Smooth muscle cell of the coronary artery (primary cell): ENCODE measurements around the gene TRMT112. TPM values are rescaled to one million over a fixed set of nuclear protein-coding genes. Genes with fewer than 3 reads are reported as not detected.

ENCODE experiments used
- total RNA-seq: library from RNA; depleted of rRNA; stranded (reverse); fragments of >200 nt; gene quantifications from 2 replicates; pipeline ENCODE4 v1.2.3, GENCODE V29; 2014; ENCODE audit warnings: low replicate concordance

TRMT112 gene
- 244 and 288 TPM in 2 replicates for total RNA-seq

DNA sequence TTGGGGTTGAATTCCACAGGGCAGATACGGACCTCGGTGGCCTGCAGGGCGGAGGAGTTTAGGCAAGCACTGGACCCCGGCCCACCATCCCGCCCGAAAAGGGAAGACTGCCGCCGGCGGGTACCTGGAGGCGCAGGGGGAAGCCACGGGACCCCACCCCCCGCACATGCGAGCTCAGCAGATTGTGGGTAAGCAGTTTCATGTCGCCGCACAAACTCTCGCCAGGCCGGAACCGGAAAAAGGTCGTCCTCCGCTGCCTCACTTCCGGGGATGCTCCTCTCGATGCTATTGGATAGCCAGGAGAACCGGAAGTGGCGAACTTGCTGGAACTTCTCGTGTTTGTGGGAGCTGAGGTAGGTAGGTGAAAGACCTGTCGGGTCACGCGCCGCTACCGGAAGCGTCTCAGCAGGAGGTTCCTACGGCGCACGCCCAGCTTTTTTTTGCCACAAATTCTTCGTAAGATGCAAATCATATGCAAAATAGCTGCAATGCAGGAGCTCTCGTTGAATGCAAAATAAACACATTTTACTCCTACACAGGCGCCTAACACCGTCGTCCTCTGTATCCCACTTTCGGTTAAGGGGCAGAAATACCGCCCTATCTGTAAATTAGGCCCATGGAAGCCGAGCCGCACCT lies at the start of gene TRMT112:
Gene TRMT112 (minus strand): TSS at position 235 of the 636 bp plus-strand sequence. CDS start 33 bp downstream, at position 202.

GRCh38 chr11:64358907-64359711 lies 41.8 kb upstream of the TRMT112 start, which contains the start of gene RPS6KA4:
TSS of gene RPS6KA4 (plus strand) at chr11:64359162. CDS start at chr11:64359236, 74 bp downstream.

GRCh38 chr11:64339754-64340408 lies 22.5 kb upstream of the TRMT112 start, which contains the start of gene CCDC88B:
TSS of gene CCDC88B (plus strand) at chr11:64340204. CDS start at chr11:64340267, 63 bp downstream.

GRCh38 chr11:64317961-64318765 lies 804 bp upstream of the TRMT112 start, which contains the start of gene PRDX5:
TSS of gene PRDX5 (plus strand) at chr11:64318121. CDS start at chr11:64318216, 95 bp downstream.

GRCh38 chr11:64305075-64305690 lies 12.2 kb downstream of the TRMT112 start, which contains the start of gene ESRRA:
TSS of gene ESRRA (plus strand) at chr11:64305524. CDS start at chr11:64307180, 1,656 bp downstream.

DNA sequence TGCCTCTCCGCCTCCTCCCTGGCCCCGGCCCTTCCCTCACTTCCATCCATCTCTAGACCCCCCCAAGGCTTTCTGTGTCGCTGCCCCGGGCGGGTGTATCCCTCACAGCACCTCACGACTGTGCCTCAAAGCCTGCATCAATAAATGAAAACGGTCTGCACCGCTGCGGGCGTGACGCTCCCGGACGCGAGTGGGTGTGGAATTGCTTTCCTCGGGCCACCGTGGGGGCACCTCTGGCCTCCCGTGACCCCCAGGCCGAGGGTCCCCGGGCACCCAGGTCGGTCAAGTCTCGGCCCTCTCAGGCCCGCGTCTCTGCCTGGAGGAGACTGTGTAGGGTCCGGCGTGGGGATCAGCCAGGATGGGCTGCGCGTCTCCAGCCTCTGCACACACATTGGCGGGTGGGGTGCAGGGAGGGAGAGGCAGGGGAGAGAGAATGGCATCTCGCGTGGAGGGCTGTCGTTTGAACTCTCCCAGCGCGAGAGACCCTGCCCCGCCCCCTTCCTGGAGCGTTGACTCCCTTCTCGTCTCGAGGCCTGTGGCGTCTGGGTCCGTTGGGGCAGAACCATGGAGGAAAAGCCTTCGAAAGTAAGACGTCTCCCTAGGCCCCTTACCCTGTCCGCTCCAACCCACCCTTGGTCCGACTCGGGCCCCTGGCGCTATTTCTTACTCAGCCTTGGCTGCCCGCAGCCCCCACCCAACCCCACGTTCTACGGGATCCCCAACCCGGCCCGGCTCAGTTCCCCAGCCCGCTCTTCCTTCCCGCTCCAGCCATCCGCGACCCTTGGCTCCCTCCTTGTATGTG lies 17.3 kb downstream of the TRMT112 start, which contains the start of gene CATSPERZ:
Gene CATSPERZ (plus strand): TSS at position 512 of the 802 bp plus-strand sequence. CDS start 53 bp downstream, at position 565.

GRCh38 chr11:64291262-64291751 lies 26.1 kb downstream of the TRMT112 start, which contains the start of gene KCNK4:
TSS of gene KCNK4 (plus strand) at chr11:64291302. CDS start at chr11:64293019, 1,717 bp downstream.

GRCh38 chr11:64284962-64285884 lies 32.1 kb downstream of the TRMT112 start, which contains the start of gene GPR137:
TSS of gene GPR137 (plus strand) at chr11:64285848. CDS start at chr11:64286525, 677 bp downstream.

DNA sequence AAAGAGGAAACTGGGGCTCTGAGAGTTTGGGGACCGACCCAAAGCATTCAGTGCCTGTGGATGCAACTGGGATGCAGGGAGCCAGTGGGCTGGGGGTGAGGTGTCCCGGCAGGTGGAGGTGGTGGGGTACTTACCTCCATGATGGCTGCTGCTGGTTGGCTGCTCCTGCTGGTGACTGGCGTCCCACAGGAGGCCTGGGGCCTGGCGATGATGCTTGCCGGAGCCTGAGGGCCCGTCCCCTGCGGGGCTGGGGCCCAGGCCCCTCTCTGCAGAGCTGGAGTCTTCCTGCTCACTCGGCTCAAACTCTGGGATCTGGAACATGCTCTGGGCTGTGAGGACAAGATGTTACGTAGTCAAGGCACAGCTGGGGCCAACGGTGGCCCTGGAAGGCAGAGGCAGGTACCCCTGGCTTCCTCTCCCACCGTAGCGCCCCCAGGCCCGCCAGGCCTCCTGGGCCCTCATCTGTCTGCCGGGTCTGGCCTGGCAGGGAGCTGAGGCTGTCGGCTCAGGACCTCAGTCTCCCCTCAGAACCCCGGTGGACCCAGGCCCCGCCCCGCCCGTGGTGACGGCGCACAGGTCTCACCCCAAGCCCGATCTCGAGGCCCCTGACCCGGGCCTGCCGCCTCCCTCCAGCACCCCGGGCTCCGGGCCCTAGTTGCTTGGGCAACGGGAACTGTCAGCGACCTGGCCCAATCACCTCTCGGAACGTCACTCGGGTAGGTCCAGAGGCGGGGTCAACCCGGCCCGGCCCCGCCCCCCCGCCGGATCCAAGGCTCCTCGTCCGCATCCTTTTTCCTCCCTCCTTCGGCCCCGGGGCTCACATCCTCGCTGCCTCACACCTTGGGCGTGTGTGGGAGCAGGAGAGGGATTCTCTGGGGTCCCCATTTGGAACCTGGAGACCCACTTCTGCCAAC lies 33.1 kb downstream of the TRMT112 start, which contains the start of gene BAD:
Gene BAD (minus strand): TSS at position 618 of the 914 bp plus-strand sequence. CDS start 297 bp downstream, at position 321.

Other genes starting within 250 kb of the TRMT112 start
- 24.5 and 25.4 TPM in 2 replicates for gene MACROD1, start 151.4 kb downstream of the TRMT112 start, total RNA-seq
- gene STIP1, start 131.4 kb downstream of the TRMT112 start, total RNA-seq, result 162 and 280 TPM in 2 replicates
- gene FERMT3, start 110.8 kb downstream of the TRMT112 start, total RNA-seq, result 8.0 and 10.7 TPM in 2 replicates
- 32.9 and 42.8 TPM in 2 replicates for gene TRPT1, start 91.4 kb downstream of the TRMT112 start, total RNA-seq
- 34.6 and 72.8 TPM in 2 replicates for gene NUDT22, start 91.3 kb downstream of the TRMT112 start, total RNA-seq
- gene DNAJC4, start 87.0 kb downstream of the TRMT112 start, total RNA-seq, result 11.7 and 12.6 TPM in 2 replicates
- 20.7 and 23.5 TPM in 2 replicates for gene VEGFB, start 83.0 kb downstream of the TRMT112 start, total RNA-seq
- gene FKBP2, start 76.5 kb downstream of the TRMT112 start, total RNA-seq, result 67.4 and 90.4 TPM in 2 replicates
- 114 and 363 TPM in 2 replicates for gene PPP1R14B, start 70.6 kb downstream of the TRMT112 start, total RNA-seq
- 43.6 and 50.0 TPM in 2 replicates for gene PLCB3, start 66.0 kb downstream of the TRMT112 start, total RNA-seq
- gene BAD, start 32.9 kb downstream of the TRMT112 start, total RNA-seq, result 26.3 and 79.5 TPM in 2 replicates
- gene GPR137, start 31.7 kb downstream of the TRMT112 start, total RNA-seq, result 6.9 and 7.1 TPM in 2 replicates
- not detected in 2 replicates for gene KCNK4, start 26.3 kb downstream of the TRMT112 start, total RNA-seq
- gene CATSPERZ, start 17.2 kb downstream of the TRMT112 start, total RNA-seq, result 0.15 and 0.23 TPM in 2 replicates
- gene ESRRA, start 12.0 kb downstream of the TRMT112 start, total RNA-seq, result 22.8 and 29.8 TPM in 2 replicates
- 378 and 390 TPM in 2 replicates for gene PRDX5, start 562 bp upstream of the TRMT112 start, total RNA-seq
- gene CCDC88B, start 22.6 kb upstream of the TRMT112 start, total RNA-seq, result 0.12 and 3.2 TPM in 2 replicates
- 39.3 and 51.6 TPM in 2 replicates for gene RPS6KA4, start 41.6 kb upstream of the TRMT112 start, total RNA-seq
- not detected in 2 replicates for gene SLC22A11, start 238.4 kb upstream of the TRMT112 start, total RNA-seq